Measurements from ENCODE around the gene COX6B2. TPM values are rescaled to one million over a fixed set of nuclear protein-coding genes. Genes with fewer than 3 reads are reported as not detected.
A peak's percentile ranks its signal among the peaks of the same experiment; 100 is the strongest.

COX6B2 gene
- total RNA-seq, 1 experiment from 2014 or later = 0.42 TPM

DNA sequence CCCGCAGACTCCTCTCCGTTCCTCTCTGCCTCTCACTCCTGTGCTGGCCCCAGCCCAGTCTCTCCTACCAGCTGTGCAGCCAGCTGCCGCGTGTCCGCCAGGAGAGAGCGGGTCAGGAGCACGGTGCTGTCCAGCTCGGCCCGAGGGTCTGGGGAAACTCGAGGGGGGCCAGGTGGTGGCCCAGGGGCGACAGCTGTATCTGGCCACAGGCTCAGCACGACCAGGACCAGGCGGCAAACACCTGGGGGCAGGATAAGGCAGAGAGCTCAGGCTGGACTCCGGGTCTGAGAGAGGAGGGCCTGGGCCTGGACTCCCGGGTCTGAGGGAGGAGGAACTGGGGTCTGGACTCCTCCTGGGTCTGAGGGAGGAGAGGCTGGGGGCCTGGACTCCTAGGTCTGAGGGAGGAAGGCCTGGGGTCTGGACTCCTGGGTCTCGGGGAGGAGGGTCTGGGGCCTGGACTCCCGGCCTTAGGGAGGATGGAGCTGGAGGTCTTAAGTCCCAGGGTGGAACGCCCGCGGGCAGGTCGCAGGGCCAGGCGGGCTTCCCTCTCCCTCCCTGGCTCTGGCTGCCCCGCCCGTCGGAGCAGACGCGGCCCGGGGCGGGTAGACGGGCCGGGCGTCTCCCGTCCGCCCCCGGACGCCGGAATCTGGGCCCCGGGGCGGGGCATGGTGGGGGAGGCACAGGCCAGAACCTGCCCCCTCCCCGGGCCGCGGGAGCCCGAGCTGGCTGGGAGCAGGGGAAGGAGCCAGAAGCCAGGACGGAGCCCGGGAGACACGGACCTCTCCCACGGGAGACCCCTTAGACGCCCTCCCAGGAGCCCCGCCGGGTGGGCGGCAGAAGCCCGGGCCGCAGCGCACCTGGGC lies 14.4 kb upstream of the COX6B2 start:
- no peak for DNase-seq (ENCODE audit: low read depth, low spot score)
- in situ Hi-C loops (cut with HindIII; ENCODE audit: low pct_unique_long_range_greater_than_20kb, low sequenced_read_pairs) = no loop called here

GRCh38 chr19:55368106-55368505 lies 13.6 kb upstream of the COX6B2 start:
- in situ Hi-C loops (cut with HindIII; ENCODE audit: low pct_unique_long_range_greater_than_20kb, low sequenced_read_pairs) = no loop called here

DNA sequence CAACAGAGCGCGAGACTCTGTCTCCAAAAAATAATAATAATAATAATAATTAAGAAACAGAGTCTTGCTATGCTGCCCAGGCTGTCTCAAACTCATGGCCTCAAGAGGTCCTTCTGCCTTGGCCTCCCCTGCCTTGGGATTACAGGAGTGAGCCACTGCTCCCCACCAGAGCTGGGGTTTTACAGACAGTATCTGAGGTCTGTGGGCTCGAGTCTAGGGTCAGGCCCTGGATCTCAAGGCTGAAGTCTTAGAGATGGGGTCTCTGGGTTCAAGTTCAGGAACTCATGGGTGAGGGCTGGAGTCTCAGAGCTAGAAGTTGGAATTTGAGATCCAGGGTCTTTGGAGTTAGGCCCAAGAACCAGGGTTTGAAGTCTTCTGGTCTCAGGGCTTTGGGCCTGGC lies 12.3 kb upstream of the COX6B2 start:
- in situ Hi-C loops (cut with HindIII; ENCODE audit: low pct_unique_long_range_greater_than_20kb, low sequenced_read_pairs) = no loop called here

More at GRCh38 chr19:55368106-55368505, 13.6 kb upstream of the COX6B2 start:
- no peak for DNase-seq (ENCODE audit: low read depth, low spot score)

GRCh38 chr19:55365964-55366363 lies 11.4 kb upstream of the COX6B2 start:
- DNase-seq (ENCODE audit: low read depth, low spot score) = no peak
- in situ Hi-C loops (cut with HindIII; ENCODE audit: low pct_unique_long_range_greater_than_20kb, low sequenced_read_pairs) = no loop called here

More for the DNA sequence above, 12.3 kb upstream of the COX6B2 start:
- DNase-seq (ENCODE audit: low read depth, low spot score) = no peak

DNA sequence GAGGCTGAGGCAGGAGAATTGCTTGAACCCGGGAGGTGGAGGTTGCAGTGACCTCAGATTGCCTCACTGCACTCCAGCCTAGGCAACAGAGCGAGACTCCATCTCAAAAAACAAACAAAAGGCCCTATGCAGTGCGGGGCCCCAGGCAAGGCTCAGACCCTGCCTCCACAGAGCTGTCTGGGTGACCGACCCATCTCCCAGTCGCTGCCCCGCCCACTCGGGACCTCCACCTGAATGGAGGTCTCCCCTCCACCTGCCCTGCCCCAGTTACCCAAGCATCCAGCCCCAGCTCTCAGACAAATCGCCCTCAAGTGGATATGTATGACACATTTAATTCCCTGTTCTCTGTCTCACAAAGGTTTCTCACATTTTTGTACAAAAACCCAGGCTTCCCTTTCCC lies 10.7 kb upstream of the COX6B2 start:
- no peak for DNase-seq (ENCODE audit: low read depth, low spot score)
- in situ Hi-C loops (cut with HindIII; ENCODE audit: low pct_unique_long_range_greater_than_20kb, low sequenced_read_pairs) = no loop called here

DNA sequence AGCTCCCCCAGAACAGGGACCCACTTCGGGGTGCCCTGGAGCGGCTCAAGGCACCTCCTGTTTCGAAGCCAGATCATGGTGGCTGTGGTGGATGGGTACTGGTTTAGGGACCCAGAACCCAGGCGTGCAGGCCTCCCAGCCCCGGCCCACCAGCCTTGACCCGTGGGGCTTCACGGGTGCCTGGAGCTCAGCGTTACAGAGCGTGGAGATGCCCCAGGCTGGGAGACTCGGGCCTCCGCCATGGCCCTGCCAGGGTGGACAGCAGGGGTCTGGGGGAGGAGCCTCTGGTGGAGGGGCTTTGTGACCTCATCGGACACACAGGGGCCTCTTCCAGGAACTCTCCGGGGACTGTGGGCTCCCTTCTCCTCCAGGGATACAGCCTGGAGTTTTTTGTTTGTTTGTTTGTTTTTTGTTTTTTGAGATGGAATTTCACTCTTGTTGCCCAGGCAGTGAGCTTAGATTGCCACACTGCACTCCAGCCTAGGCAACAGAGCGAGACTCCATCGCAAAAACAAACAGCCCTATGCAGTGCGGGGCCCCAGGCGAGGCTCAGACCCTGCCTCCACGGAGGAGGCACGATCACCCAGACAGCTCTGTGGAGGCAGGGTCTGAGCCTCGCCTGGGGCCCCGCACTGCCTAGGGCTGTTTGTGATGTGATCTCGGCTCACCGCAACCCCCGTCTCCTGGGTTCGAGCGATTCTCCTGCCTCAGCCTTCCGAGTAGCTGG lies 8.6 kb upstream of the COX6B2 start, which contains the start of gene GARIN5B:
Gene GARIN5B, minus strand, starts transcription at position 271 of the 727 bp plus-strand sequence. Its CDS starts 194 bp downstream, at position 77.
- in situ Hi-C loops (cut with HindIII; ENCODE audit: low pct_unique_long_range_greater_than_20kb, low sequenced_read_pairs) = no loop called here
- DNase-seq (ENCODE audit: low read depth, low spot score) = no peak

DNA sequence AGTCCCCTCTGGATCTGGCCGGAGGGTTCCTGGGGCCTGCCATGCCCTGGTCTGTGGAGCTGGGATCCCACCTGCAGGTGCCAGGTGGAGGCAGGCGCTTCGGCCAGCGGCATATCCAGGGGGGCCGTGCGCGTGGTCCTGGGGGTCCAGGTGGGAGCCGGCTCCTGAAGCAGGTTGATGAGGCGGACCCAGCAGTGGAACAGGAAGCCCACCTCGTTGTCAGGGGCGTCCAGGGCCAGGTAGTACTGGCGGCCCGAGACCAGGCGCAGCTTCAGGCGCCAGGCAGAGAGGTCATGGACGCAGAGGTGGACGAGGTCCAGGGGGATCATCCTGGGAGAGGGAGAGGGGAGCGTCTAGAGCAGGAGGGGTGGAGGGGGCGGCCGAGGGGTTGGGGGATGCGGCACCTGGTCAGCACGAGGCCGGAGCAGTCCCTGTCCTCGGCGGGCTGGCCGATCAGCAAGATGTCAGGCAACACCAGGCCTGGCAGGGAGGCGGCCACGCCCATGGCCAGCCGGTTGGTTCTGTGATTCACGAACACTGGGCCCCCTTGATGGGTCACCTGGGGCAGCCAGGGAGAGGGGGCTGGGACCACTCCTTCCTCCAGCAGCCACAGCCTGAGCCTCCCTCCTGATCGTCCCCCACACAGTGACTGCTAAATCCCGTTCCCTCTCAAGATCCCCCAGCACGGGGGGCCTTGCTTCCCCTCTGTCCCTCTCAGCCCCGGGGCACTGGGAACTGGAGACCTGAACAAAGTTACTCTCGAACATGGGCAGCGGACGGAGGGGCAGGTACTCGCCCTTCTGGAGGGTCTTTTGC lies 7.9 kb upstream of the COX6B2 start:
- no peak for DNase-seq (ENCODE audit: low read depth, low spot score)
- in situ Hi-C loops (cut with HindIII; ENCODE audit: low pct_unique_long_range_greater_than_20kb, low sequenced_read_pairs) = no loop called here

- in situ Hi-C loops (cut with HindIII; ENCODE audit: low pct_unique_long_range_greater_than_20kb, low sequenced_read_pairs) = no loop called here
- DNase-seq (ENCODE audit: low read depth, low spot score) = no peak
These were observed 6.4 kb upstream of the COX6B2 start for GRCh38 chr19:55360902-55361301.

GRCh38 chr19:55358943-55359908 lies 4.7 kb upstream of the COX6B2 start:
- in situ Hi-C loops (cut with HindIII; ENCODE audit: low pct_unique_long_range_greater_than_20kb, low sequenced_read_pairs) = no loop called here
- no peak for DNase-seq (ENCODE audit: low read depth, low spot score)

- DNase-seq (ENCODE audit: low read depth, low spot score) = no peak
- in situ Hi-C loops (cut with HindIII; ENCODE audit: low pct_unique_long_range_greater_than_20kb, low sequenced_read_pairs) = no loop called here
These were observed 4.0 kb upstream of the COX6B2 start for GRCh38 chr19:55358493-55358892.

GRCh38 chr19:55355213-55355821 lies 798 bp upstream of the COX6B2 start:
- in situ Hi-C loops (cut with HindIII; ENCODE audit: low pct_unique_long_range_greater_than_20kb, low sequenced_read_pairs) = no loop called here
- no peak for DNase-seq (ENCODE audit: low read depth, low spot score)

DNA sequence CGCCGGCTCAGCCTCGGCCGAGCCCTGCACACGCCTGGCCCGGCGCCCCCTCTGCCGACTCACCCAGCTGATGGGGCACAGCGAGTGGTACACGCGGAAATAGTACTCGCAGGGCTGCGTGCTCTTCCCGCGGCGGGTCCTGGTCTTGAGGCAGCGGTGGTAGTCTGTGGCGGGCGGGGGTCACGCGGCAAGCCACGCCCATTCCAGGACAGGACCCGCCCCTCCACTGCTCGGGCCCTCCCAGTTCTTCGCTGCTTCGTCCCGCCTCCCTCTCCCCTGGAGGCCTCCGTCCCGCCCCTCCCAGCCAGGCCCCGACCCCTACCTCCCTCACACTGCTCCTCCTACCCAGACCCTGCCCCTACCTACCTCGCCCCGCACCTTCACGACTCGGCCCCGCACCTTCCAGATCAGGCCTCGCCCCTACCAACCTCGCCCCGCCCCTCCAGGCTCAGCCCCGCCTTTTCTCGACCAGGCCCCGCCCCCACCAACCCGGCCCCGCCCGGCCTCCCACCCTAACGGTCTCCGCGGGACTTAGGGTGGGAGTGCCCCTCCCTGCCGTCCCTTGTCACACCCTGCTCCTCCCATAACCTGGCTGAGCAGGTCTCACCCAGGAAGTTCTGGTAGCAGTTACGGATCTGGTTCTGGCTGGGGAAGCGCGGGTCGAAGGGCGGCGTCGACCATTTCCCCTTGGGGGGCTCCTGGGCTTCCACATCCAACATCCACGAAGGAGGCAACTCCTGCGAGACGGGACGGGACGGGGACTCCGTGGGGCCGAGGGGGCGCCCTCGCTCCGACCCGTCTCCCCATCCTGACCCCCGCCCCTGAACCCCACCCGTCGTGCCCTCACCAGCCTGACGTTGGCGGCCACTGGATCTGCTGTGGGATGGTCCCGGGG lies 469 bp downstream of the COX6B2 start:
- peak; percentile 58 for DNase-seq (ENCODE audit: low read depth, low spot score)
- in situ Hi-C loops (cut with HindIII; ENCODE audit: low pct_unique_long_range_greater_than_20kb, low sequenced_read_pairs) = no loop called here

GRCh38 chr19:55353356-55353802 lies 1.1 kb downstream of the COX6B2 start:
- in situ Hi-C loops (cut with HindIII; ENCODE audit: low pct_unique_long_range_greater_than_20kb, low sequenced_read_pairs) = no loop called here

DNA sequence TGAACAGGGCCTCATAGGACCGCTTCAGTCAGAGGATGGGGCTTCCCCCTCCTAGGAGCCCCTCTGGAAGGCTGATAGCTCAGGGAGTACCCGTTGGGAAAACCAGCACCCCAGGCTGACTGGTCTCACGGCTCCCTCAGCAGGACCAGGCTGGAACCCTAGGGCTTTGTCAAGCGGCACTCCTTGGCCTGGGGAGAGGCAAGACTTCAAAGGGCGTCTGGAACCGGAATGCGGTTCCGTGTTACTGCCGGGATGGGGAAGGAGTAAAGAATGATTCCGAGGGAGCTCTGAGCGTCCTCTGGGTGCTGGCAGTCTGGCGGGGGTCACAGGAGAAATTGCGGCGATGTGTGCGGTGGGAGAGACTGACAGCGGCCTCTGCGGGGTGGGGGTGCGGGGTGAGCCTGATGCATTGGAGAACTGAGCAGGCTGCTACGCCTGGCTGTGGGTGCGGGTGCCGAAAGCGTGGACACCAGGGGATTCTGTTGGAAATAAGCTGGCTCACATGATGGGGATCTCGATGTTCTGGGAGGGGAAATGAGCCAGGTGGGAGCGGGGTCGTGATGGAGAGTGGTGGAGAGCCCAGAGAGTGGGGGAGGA lies 1.9 kb downstream of the COX6B2 start:
- in situ Hi-C loops (cut with HindIII; ENCODE audit: low pct_unique_long_range_greater_than_20kb, low sequenced_read_pairs) = no loop called here
- no peak for DNase-seq (ENCODE audit: low read depth, low spot score)

More at GRCh38 chr19:55353356-55353802, 1.1 kb downstream of the COX6B2 start:
- DNase-seq (ENCODE audit: low read depth, low spot score) = no peak

DNA sequence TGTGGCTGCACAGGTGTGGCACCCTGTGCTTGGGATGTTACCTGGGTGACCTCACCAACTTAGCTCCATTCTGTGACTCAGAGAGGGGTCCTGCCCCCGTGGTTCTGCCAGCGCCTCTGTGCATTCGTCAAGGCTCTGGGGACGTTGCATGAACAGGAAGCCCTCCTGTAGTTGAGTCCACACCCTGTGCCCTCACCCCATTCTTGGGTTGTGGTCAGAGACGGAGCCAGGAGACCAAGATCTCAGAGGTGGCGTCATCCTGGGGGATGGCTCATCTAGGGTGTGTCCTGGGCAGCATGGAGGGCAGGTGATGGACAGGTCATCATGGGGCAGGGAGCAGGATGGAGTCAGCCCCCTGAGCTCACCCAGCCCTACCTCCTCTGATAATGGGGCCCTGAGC lies 2.5 kb downstream of the COX6B2 start:
- in situ Hi-C loops (cut with HindIII; ENCODE audit: low pct_unique_long_range_greater_than_20kb, low sequenced_read_pairs) = no loop called here
- DNase-seq (ENCODE audit: low read depth, low spot score) = no peak

Data from SK-MEL-5 (cell line).